GM19463 (cell line): ENCODE measurements around the gene GLIPR2.
A peak's percentile ranks its signal among the peaks of the same experiment; 100 is the strongest.
"Not testable (repeated sequence)": the region's sequence is repeated elsewhere in the genome, so short reads cannot be mapped to it uniquely, and the experiment has no call there.

Source experiments
- ATAC-seq: cut with Tn5 transposase; IDR thresholded peaks from one replicate; pipeline ENCODE4 v1.9.1; 2021; ENCODE audit warnings: mild to moderate bottlenecking, moderate library complexity; ENCODE audit not compliant: unreplicated experiment

GLIPR2 gene

GRCh38 chr9:36121971-36122370 is 14.6 kb upstream of the GLIPR2 start:
- ATAC-seq = no peak

GRCh38 chr9:36123515-36123914 is 13.0 kb upstream of the GLIPR2 start:
- ATAC-seq = no peak

GRCh38 chr9:36125062-36125855 is 11.3 kb upstream of the GLIPR2 start:
- no peak for ATAC-seq

- no peak for ATAC-seq
These were observed 10.4 kb upstream of the GLIPR2 start for GRCh38 chr9:36126016-36126730.

- ATAC-seq = no peak
These were observed 8.8 kb upstream of the GLIPR2 start for GRCh38 chr9:36127652-36128244.

- ATAC-seq = no peak
These were observed 8.2 kb upstream of the GLIPR2 start for GRCh38 chr9:36128349-36128748.

GRCh38 chr9:36129139-36129538 is 7.4 kb upstream of the GLIPR2 start:
- no peak for ATAC-seq

- not testable (repeated sequence) for ATAC-seq
These were observed 4.9 kb upstream of the GLIPR2 start for GRCh38 chr9:36131666-36132065.

GRCh38 chr9:36132086-36132485 is 4.4 kb upstream of the GLIPR2 start:
- ATAC-seq = no peak

GRCh38 chr9:36134761-36135505 is 1.6 kb upstream of the GLIPR2 start:
- ATAC-seq = no peak

GRCh38 chr9:36135741-36136271 is 727 bp upstream of the GLIPR2 start:
- no peak for ATAC-seq

- ATAC-seq = peak; percentile 28
These were observed 410 bp downstream of the GLIPR2 start for GRCh38 chr9:36136894-36137391.

- ATAC-seq = no peak
These were observed 965 bp downstream of the GLIPR2 start for GRCh38 chr9:36137392-36138004.

- ATAC-seq = no peak
These were observed 2.0 kb downstream of the GLIPR2 start for GRCh38 chr9:36138496-36138895.

GRCh38 chr9:36138901-36139300 is 2.4 kb downstream of the GLIPR2 start:
- ATAC-seq = no peak

GRCh38 chr9:36140086-36141084 is 3.9 kb downstream of the GLIPR2 start:
- ATAC-seq = no peak

- ATAC-seq = no peak
These were observed 4.8 kb downstream of the GLIPR2 start for GRCh38 chr9:36141288-36141687.

GRCh38 chr9:36141761-36142160 is 5.2 kb downstream of the GLIPR2 start:
- ATAC-seq = no peak
